Stomach (tissue), 4 donors: ENCODE measurements around the gene RSRC1.
"Not testable (repeated sequence)": the region's sequence is repeated elsewhere in the genome, so short reads cannot be mapped to it uniquely, and the experiment has no call there.

Experiments used
- CTCF ChIP-seq, 7 experiments: fragments of 450-650 bp in 4 of 7; fragments of 200-600 bp in 3 of 7; sonication (generic) in 3 of 7; IDR thresholded peaks; one replicate each; pipeline ENCODE4 v1.5.1; 2016 to 2019; ENCODE audit warnings: antibody characterized with exemption in 7 of 7, control low read depth in 2 of 7, mild to moderate bottlenecking in 1 of 7
- POLR2A ChIP-seq, 4 donors: fragments of 450-650 bp; IDR thresholded peaks; one replicate each; pipeline ENCODE4 v1.6.1; 2016; ENCODE audit warnings: antibody characterized with exemption in 4 of 4, control low read depth in 2 of 4, mild to moderate bottlenecking in 1 of 4, moderate library complexity in 1 of 4

- not testable (repeated sequence) for TF ChIP-seq POLR2A, CTCF (IDR thresholded peaks at IDR 0.05)
Observed at GRCh38 chr3:158113595-158113994, 3.7 kb downstream of the RSRC1 start.
